HG03342 (cell line): Measurements from ENCODE around the gene ZNF219.

Source experiments
- ATAC-seq: cut with Tn5 transposase; IDR thresholded peaks from one replicate; pipeline ENCODE4 v1.9.1; 2021; ENCODE audit warnings: mild to moderate bottlenecking, moderate library complexity; ENCODE audit not compliant: unreplicated experiment

ZNF219 gene

DNA sequence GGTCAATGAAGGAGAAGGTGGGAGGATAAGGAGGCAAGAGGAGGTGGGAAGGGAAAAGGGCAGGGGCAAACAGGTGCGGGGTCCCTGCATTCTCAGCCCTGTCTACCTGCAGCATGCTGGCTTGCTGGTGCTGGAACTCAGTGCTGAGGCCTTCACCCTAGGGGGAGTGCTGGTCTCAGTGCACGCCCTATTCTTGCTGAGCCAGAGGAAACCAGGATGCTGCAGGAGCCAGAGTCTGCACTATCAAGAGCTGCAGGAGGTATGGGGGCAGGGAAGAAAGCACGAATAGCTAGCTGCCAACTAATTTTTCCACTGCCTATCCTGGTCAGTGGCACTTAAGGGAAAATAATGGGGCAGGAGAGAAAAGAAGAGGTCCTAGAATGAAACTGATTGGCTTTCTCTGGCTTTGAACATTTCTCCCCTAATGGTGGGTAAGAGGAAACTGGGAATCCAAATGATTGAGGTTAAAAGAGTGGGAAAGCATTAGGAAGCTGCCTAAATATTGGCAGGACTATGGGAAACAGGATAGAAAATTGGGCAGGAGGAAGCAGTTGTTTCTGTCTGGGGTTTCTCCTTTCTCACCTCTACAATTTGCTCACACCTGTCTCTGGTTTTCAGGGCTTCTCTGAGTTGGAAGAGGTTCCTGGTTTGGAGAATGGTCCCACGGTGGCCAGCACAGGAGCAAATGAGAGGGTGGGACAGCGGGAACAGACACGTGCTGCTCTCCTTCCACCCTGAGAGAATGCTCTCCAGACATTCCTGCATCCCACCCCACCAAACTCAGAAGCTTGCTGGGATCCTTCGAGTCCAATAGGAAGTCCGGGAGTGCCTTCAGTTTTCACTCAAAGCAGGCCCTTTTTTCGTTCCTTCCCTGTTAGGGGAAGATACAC, 4.3 kb upstream of the ZNF219 start:
- ATAC-seq = no peak

DNA sequence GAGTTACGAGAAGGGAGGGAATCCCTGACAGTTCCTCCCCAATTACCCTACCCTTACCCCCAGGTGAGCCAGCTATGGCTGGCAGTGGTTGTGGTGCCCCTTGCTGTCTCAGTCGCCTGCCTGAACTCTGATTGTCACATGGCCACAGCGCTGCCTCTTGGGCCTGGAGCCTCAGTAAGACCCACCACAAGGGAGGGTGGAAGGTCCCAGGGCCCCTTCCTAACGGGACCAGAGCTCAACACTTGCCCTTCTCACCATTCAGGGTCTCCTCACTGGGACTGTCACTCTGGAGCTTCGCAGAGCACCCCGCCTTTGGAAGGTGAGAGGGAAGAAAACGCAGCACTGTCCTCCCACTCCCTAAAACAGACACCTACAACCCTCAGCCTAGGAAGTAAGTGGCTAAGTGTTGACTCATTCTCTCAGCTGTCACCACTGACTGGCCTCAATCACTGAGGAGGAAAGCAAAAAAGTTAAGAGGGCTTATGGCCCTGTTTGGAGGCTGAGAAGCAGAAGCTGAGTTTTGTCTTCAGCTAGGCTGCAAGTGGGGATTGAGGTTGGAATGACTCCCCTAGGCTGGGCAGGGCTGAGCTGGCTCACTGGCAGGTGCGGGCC, 3.5 kb upstream of the ZNF219 start:
- no peak for ATAC-seq

DNA sequence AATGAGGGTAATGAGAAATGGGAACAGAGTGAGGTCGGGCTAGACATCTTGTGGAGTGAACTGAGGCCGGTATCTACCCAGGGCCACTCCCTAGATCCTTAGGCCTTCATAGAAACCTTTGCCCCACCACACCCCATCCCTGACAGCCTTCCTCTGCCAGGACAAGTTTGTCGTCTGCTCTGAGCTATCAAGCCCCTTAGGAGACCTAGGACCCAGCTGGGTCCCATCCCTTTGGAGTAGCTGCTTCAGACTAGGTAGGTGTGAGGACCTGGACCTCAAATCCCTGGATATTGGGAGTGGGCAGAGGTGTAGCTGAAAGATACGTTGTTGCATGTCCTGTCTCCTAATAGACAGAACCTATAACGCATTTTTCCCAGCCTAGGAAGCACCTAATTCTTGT, 2.5 kb upstream of the ZNF219 start, which contains the start of gene TMEM253:
Gene TMEM253 (plus strand): TSS at position 136 of the 400 bp plus-strand sequence. CDS start 278 bp downstream, outside the sequence.
- ATAC-seq = no peak

DNA sequence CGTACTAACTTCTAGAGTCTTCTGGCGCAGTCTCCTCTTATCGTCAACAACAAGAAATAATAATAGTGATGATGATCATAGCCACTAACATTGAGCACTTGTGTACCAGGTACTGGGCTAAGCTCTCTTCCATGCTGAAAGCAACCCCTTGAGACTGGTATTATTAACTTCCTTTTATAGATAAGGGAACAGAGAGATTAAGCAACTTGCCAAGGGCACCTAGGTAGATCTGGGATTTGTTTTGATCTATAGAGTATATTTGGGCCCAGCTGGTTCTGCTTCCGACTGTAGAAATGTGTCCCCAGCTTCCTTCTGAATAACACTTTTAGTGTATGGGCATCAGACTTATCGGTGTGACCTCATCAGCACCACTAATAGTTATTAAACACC, 1.1 kb upstream of the ZNF219 start:
- ATAC-seq = no peak

DNA sequence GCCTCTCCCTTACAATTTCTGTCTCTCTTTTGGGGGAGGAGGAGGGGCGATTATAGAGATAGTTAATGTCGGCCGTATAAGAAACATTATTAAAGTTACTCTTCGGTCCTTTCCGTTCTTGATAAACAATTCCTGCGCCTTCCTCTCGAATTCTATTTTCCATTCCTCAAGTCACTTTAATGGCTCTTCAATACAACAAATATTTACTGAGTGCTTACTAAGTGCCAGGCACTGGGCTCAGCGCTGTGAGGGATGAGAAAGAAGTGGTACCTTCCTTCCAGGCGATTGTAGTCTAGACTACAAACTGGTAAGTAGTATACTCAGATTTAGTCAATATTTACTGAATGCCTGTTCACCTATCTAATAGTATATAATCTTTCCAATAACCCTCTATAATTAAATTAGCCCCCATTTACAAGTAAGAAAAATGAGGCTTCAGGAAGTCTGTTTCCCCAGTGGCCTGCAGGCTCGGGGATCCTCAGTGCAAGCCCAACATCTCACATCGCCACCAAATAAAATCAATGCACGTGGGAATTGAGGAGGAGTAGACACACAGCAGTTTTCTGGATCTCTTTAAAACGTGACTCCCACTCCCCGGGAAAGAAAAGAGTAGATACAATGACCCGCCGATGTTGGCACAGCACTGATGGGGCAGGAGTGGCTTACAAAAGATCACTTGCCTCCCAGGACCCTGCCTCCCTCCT, 589 bp upstream of the ZNF219 start:
- no peak for ATAC-seq

DNA sequence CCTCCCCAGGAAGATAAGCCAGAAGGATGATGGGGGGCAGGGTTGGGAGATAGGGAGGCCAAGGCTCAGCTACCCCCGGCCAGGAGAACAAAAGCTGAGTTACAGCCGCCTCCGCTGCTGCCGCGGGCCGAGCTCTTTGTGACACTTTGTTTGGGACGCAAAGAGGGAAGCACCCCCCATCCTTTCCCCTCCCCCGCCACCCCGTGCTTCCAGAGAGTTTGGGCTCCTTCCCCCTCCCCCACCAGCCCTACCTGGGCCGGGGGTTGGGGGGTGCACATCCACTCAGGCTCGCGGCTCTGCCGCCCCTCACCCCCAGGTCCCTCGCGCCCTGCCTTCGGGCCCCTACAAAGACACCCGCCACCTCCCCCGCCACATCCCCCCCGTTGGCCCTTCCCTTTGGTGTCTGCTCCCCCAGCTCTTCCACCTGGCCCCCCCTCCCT, 799 bp downstream of the ZNF219 start:
- ATAC-seq = no peak

DNA sequence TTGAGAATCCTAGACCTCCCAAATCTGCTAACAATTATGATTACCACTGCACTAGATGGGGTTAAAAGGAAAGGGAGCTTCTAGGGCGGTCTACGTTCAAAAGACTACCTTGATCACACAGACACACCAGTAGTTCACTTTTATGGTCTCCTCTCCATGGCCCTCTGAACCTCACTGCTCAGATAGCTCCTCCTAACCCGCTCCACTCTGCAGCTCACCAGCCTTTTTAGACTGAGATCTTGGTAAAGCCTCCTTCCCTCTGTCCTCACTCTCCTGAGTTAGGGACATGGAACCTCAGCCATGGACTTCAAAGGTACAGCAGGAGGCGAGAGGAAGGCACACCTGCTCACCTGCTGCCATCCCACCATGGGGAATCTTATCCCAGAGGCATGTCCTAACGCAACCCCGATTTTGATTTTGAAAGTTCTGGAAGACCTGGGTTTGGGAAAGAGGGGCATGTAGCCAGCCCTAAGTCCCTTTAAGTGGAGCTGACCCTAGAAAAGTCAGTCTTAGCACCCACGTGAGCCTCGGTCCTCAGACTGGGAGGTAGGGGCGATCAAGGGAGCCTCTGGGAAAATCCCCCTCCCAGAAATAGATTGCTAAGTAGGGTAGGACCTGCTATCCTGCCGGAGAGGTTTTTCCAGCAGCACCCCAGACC, 1.3 kb downstream of the ZNF219 start:
- no peak for ATAC-seq

DNA sequence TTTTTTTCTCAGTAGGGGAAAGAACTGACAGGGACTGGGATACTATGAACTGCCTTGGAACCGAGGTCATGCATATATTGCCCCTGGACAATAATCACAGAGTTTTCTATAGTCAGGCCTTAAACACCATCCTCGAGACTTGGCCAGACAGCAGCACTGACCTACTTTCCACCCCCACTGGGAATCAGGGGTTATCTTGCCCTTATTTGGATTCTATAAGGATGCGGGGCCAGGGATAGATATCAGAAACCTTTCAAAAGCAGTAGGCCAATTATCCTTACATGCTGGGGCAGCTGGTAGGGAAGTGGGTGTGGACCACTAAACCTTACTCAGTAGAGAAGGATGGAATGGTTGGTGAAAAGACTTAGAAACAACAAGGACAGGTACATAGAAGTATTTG, 2.0 kb downstream of the ZNF219 start:
- no peak for ATAC-seq

DNA sequence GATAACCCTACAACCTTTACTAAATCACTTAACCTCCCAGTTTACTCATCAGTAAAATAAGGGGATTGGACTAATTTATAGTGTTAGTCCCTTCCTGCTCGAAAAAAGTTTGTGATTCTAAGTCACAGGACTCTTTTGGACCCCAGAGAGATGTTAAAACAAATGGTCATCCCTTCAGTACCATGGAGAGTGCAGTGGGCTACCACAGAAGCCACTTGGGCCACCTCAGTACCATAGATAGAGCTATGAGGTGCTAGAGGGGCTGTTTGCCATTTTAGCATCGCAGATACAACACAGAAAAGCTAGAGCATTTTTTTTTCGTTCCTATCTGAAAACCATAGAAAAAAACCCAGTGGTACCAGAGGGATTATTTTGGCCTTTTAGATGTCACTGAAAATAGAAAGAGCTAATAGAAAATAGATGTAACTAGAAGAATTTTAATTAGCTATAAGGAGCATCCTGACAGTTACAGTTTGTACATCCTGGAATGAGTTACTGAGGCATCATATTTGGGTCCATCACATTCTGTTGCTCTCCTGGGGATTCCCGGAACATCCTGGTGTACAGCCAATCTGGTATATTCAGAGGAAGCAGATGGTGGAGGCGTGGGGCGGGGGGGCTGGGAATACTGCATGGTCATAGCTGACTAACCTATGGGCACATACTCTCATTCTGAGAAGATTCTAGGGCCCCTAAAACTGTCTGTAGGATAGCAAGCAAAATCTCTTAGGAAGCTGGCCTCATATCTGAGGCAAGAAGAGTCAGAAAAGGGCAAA, 2.8 kb downstream of the ZNF219 start:
- ATAC-seq = no peak

DNA sequence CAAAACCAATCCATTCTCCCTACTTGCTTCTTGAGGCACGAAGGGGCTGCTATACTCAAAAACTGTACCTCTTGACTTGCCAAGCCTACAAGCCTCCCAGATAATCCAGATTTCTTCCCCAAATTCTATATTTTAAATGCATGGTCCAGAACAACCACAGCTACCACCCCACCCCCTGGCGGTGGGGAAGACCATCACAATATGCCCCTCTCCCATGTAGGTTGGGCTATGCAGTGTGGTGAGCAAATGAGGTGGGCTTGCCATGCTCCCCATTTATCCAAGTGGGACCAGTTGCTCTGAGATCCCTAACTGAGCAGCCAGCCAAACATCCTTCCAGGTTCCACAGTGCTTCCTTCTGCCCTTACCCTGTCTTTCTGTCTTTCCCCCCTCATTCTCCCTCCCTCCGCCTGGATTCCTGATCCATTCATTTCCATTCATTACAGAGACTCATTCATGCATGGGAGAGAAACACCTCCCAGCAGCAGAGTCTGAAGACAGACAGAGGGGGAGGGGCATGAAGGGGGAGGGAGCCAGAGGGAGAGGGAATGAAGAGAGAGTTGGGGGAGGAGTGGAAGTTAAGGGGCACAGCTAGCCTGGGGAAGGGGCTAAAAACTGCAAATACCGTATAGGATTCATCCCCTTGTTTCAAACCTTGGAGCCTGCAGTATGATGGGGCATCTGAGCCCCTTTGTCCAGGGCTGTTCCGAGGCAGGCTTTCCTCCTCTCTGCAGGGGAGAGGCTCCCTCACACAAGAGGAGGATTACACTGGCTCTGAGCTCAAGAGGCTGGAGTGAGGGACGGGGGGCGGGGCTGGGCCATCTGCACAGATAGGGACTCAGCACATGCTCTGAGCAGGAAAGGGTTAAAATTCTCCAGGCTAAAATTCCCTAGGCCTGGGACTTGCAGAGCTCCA, 4.4 kb downstream of the ZNF219 start:
- ATAC-seq = no peak

DNA sequence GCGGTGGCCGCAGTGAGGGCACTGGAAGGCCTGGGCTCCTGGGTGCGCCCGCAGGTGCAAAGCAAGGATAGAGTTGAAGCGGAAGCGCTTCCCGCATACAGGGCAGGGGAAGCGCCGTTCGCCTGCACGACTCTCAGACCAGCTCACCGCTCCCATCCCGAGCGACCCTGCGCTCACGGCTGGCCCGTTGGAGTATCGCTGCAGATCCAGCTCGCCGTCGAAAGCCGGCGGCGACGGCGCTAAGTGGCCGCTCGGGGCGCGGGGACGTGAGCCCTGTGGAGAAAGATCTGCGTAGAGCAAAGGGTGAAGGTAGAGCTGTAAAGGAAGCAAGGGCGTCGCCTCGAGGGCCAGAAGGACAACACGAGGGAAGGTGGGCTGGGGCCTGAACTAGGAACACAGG, 5.4 kb downstream of the ZNF219 start:
- no peak for ATAC-seq

DNA sequence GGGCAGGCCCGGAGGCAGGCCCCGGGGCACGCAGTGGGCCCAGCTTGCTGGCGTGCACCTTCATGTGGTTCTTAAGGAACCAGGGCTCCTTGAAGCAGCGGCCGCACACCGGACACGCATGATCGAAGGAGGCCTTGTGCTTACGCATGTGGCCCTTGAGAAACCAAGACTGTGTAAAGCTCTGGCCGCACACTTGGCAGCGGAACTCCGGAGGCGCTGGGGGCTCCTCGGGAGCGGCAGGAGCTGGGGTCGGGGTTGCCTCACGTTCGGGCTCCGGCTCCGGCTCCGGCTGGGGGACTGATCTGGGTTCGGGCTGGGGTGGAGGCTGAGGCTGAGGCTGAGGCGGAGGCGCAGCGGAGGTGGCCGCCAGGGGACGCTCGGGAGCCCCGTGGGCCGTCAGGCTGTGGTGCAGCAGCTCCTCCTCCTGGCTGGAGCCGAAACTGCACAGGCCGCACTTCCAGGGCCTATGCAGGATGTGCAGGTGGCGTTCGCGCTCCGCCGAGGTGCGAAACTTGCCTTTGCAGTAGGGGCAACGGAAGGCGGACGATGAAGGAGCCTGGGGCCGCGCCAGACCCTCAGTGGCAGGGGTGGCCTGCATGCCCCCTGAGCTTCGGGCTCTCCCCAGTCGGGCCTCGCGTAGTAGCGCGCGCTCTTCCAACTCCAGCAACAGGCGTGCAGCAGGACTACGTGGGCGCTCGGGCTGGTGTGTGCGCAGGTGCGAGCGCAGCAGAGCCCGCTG, 6.0 kb downstream of the ZNF219 start:
- peak; percentile 85 for ATAC-seq

DNA sequence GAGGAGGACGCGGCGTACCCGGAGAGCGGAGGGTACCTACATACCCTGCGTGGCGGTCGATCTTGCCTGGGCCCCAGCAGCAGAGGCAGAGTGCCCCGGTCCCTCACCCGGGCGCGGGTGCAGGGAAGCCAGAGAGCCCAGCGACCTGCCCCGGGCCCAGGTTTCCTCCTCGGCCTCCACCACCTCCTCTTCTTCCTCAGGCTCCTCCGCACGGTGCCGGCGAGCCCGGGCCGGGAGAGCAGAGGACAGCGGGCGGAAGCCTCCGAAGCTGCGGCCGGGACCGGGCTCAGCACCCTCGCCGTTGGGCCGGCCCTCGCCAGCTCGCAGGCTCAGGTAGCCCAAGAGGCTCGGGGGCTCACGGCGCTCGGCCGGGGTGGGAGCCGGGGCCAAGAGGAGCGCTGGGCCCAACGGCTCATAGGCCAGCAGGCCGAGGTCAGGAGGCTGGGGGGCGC, 6.6 kb downstream of the ZNF219 start:
- no peak for ATAC-seq

DNA sequence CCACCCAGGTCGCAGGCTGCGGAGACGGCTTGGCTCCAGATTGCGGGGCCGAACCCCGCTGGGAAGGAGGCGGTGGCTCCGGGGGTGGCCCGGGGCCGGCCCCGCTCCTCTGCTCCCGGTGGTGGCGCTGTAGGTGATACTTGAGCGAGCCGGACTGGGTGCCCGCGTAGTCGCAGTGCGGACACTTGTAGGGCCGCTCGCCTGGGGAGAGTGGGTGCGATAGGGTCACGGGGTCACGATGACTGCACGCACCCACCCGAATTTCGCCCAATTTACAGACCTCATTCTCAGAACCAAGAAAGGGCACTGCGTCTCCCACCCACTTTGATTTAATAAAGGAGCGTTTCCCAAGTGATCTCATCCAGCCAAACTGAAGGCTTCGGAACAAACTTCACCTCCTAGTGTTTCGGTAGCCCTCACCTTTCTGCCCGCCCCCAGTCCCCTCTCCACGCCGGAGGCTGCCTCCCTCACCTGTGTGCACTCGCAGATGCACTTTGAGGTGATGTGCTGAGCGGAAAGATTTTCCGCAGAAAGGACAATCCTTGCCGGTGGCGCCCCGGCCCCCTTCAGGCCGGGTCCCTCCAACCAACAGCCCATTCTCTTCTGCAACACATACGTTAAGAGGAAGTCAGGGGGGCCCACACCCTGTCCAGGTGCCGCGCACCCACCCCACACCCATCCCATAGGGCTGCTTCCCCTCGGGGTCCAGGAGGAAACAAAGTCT, 7.4 kb downstream of the ZNF219 start:
- no peak for ATAC-seq

DNA sequence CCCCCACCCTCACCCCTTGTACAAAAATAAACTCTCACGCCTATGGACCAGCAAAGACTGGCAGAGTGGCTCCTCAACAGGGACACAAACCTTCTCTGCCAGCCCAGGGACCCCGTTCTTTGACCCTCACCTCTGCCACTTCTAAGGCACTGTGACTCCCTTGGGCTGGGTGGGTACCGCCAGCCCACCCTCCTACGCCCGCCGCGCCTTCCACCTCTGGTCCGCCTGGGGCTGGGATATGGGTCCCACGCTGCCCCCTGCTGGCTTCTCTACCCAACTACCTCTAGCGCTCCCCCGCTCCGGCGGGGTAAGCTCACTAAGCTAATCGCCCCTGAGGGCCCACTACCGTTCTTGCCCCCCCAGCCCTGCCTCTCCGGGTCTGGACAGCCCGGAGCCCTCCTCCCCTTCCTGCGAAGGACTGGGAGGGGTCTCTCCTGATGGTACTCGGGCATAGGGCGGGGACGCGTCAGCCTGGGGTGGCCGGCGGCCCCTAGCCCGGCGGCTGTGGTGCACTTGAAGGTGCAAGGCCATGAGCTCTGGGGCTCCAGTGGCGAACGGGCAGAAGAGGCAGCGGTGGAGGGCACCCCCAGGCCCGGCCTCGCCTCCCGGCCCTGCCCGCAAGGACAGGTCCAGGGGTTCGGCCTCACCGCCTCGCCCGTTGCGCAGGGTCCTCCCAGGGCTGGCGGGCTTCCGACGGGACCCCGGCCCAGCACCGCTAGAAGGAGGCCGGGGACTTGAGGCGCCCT, 8.1 kb downstream of the ZNF219 start:
- ATAC-seq = no peak

DNA sequence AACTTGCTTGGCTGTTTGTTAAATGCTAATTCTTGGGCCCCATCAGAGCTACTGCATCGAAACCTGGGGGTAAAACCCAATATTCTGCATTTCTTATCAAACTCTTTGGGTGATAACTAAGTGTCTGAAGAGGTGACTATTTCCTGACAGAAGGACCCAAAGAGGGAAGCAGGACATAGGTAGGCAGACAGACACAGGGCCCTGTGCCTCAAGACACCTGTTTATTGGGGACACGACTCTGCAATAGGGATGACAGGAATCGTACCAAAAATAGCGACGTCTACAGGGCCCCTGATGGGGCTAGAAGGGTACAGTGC, 8.6 kb downstream of the ZNF219 start:
- no peak for ATAC-seq

DNA sequence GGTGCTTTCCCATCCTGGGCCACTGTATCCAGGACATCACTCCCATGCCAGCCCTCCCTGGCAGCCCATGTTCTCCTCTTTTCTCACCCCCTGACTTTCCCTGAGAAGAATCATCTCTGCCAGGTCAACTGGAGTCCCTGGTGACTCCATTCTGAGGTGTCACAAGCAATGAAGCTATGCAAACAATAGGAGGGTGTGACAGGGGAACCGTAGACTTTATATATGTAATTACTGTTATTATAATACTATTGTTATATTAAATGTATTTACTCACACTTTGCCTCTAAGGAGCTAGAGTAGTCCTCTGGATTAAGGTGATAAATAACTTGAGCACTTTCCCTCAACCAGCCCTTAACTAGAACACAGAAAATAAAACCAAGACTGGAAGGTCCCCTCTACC, 9.2 kb downstream of the ZNF219 start:
- ATAC-seq = no peak
